NCI-H2081 treated with DMSO at 0.1 percent for 48 hours (cell line): Measurements from ENCODE around the gene PF4V1.
"Not testable (repeated sequence)": the region's sequence is repeated elsewhere in the genome, so short reads cannot be mapped to it uniquely, and the experiment has no call there.

ENCODE experiments used
- DNase-seq: peaks from one replicate; lab custom pipeline; 2025; lab: John Stamatoyannopoulos, UW

Gene PF4V1

DNA sequence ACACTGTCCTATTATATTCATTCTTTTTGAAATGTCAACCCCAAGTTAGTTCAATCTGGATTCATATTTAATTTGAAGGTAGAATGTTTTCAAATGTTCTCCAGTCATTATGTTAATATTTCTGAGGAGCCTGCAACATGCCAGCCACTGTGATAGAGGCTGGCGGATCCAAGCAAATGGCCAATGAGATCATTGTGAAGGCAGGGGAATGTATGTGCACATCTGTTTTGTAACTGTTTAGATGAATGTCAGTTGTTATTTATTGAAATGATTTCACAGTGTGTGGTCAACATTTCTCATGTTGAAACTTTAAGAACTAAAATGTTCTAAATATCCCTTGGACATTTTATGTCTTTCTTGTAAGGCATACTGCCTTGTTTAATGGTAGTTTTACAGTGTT lies 17.7 kb downstream of the PF4V1 start:
- DNase-seq = no peak

DNA sequence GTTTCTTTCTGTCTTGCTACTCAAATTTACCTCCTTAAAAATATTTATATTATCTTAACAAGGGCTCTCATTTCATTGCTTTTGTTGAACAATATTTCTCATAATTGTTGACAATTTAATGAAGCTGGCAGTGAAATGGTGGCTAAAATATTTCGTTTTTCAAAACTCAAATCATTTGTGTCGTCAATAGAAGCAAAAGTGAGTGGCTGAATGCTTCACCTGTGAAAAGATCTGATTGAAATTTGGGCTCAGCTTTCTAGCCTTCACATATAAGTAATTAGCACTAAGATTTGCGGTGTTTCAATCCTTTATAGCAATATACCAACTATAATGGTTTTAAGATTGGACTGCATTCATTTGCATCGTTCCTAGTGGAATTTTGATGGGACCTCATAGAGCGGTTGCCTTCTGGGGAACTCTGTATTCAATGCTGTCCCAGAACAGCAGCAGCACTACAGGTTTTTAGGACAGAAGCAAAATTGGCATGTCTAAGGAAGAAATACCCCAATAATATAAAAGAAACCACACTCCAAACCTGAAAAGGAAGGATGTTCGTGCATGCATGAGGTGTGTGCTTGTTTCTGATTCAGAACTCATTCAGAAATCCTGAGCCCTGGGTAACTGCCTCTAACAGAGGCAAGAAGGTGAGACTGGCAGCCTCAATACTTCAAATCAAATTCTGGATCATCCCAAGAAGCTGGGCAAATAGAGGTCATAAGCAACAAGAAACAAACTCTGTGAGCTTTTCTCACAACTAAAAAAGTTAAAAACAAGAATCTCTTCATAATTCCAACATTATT lies 18.6 kb downstream of the PF4V1 start:
- no peak for DNase-seq

DNA sequence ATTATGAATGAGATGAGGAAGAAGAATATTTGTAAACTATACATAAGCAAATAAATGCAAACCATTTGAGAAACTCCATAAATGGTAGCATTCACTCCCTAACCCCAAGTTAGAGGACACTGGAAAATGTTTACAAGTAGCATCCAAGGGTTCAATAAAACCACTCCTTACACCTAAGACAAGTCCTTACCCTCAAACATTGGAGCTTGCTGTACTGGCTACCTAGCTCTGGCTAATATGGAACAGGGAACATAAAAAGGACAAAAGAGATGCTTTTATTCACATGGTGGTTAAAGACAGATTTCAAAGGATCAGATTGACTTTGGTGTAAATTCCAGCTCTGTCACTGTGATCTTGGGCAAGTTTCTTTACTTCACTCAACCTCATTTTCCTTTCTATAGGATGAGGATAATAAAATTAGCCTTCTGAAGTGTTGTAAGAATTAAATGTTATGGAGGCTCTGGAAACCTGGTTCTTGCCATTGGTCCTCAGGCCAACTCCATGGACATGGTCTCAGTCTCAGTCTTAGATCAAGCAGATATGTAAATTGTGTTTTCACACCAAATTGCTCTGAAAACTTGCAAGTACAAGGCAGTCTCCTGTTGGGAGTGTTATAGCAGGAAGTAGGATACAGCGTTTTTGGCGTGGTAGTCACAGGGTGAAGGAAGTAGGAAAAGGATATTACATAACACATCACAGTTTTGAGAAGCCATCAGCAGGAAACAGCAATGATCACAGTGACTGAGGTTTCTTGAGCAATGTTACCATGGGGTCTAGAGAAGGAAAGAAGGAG lies 19.4 kb downstream of the PF4V1 start:
- DNase-seq = no peak

DNA sequence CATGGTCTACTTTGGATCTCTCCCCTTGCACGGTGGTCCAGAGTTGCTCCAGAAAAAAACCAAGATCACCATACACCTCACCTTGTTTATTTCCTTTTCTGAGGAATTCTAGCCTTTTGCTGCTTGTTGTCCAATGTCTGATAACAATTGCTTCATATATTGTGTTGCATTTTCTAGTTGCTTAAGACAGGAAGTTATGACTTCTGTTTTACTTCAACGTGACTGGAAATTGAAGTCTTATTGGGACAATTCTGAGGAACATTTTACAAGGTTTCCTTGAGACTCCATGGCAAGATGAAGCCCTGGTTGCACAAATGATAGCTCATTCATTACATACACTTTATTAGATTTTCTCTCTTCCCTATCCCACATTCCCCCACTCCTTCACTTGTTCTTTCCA lies 21.3 kb downstream of the PF4V1 start:
- no peak for DNase-seq

DNA sequence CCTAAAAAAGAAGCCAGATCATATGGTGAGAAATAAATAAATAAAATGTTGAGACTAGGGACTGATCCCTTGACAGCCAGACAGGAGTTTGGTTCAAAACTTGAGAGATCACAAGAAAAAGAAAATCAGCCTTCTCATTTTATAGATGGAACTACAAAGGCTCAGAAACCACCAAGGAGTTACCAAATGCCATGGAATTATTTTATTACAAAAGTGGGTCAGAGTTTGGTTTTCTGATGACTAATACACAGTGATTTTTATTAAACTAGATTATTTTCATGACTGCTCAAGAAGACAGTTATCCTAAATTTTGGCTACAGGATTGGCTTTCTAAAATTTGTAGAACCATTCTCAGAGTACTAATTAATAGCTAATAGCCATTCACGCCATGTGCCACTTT lies 22.3 kb downstream of the PF4V1 start:
- no peak for DNase-seq

DNA sequence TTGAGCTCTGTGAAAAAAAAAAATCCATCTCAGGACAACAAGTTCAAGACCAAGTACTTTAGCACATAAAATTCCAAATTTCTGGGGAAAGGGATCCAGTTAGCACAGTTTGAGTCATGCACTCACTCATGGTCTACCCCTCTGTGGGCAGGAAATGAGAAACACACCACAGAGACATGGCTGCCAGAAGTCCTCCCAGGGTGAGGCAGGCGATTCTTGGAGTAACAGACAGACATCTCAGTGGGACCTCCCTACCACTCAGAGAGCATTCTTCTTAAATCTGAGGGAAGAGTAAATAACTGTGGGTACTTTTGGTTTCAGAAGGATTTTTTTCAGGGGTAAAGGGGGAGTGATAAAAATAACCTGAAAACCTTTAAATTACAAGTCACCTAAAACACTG lies 30.2 kb downstream of the PF4V1 start:
- DNase-seq = no peak

DNA sequence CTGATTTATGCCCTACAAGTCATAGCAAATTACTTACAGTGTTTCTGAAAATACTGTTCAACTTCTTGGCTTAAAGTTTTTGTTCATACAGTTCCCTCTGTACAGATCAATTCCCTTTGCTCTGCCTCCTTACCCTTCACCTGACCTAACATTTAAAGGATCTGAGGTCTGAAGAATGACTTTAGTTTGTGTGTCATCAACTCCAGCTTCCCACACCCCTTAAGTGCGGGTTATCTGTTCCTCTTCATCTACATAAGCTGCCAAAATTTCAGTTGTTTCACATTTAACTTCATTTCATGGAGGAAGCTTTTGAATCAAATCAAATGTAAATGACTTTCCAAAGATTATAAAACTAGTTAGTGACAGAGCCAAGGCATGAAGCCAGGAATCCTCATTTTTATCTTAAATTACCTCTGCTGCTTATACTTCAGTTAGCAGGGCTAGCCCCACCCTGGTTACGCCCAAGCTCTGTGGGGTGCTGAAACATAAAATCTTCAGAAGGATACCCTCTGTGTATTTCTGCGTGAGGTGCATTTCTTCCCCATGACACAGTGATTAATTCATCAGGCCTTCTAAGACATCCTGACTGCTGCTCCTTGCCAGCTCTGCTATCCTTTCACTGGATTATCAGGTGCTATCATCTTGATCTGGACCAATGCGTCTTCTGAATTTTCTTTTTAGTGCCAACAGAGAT lies 32.6 kb downstream of the PF4V1 start:
- DNase-seq = no peak

DNA sequence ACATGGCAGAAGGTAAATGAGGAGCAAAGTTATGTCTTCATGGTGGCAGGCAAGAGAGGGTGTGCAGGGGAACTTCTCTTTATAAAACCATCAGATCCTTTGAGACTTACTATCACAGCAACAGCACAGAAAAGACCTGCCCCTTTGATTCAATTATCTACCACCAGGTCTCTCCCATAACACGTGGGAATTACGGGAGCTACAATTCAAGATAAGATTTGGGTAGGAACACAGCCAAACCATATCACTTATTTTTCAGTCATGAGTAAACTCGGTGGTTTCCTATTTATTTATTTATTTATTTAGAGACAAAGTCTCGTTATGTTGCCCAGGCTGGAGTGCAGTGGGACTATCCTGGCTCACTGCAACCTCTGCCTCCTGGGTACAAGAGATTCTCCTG lies 38.2 kb downstream of the PF4V1 start:
- no peak for DNase-seq

DNA sequence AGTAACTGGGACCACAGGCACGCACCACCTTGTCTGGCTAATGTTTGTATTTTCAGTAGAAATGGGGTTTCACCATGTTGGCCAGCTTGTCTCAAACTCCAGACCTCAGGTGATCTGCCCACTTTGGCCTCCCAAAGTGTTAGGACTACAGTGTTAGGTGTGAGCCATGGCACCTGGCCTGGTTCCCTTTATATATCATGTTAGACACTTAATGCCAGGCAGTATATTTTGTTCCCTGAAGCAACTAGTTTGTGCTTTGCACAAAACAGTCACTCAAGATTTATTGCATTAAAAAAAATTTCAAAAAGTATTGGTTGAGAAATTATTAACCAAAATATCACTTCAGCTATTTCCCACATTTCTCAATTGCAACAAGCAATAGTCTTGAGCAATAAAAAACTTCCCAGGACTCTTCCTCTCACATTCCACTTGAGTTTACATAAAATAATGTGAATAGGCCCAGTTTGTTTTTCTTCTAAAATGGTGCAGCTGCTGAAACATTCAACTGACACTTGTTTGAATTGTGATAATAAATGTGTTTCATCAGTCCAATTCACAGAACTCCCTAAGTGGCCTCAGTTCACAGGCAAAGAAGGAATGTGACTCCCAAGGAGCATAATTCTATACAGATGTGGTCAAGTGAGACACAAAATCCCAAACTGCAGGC lies 38.8 kb downstream of the PF4V1 start:
- DNase-seq = no peak

DNA sequence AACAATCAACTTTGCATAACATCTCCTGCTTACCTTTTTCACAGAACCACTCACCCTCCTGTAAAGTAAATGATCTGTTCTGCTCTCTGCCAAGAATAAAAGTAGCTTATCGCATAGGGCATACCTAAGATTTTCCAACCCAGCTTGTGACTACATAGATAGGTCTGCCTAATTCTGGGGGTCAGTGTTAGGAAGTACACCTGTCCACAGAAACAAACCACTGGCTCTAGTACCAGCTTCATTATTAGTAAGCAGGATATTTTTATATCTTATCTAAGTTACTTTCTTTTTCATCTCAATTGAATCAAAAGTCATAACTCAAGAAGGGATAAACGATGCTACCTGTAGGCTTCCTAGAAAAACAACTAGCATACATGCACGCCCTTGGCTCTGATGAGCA lies 39.9 kb downstream of the PF4V1 start:
- no peak for DNase-seq

DNA sequence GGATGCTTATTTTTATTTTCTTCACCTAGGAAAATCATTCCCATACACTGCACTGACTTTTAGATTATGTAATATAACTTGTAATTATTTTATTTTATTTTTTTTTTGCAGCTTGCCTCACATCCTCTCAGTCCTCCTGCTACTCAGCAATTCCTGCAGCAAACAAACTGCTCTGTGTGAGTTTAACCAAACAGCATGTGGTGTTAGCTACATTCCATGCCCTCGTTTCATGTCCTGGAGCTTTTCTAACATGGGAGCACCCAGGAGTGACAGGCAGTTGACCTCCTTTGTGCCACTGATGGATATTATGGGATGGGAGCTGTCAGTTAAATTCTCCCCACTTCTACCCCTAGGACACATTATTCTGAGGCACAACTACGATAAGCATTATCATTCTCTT lies 40.9 kb downstream of the PF4V1 start:
- DNase-seq = no peak

DNA sequence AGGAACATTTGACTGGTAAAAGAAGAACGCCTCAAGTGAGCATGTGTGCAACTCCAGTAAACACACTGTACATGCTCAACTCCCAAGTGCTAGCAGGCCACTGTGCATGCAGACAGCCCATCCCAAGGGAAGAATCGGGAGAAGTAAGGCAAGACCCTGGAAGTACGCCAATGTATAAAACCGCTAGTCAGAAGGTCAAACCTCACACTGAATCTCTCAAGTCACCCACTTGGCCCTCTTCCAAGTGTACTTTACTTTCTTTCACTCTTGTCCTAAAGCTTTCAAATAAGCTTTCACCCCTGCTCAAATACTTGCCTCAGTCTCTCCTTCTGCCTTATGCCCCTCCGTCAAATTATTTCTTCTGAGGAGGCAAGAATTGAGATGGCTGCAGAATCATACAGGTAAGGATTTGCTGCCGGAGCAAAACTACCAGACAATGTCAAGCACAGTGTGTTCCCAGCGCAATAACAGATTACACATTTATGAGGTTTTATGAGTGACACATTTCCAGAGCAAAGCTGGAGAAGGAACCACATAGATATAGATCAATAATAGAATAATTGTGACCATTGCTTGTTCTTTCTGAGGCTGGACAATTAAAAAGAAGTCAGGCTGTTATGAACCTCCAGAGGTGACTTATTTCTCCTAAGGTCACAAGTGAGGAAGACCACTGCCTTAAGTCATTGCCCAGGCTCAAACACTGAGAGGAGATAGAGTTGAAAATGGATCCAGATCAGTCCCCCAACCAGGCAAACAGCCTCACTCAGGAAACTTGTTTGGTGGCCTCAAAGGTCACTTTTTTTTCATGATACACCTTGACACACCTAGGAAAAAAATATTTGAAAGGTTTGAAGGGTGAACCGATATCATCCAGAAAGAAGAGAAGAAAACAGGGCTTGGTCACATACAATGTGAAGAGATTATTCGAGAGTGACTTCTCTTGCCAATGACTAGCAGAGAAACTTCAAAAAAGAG lies 42.4 kb downstream of the PF4V1 start:
- DNase-seq = no peak

DNA sequence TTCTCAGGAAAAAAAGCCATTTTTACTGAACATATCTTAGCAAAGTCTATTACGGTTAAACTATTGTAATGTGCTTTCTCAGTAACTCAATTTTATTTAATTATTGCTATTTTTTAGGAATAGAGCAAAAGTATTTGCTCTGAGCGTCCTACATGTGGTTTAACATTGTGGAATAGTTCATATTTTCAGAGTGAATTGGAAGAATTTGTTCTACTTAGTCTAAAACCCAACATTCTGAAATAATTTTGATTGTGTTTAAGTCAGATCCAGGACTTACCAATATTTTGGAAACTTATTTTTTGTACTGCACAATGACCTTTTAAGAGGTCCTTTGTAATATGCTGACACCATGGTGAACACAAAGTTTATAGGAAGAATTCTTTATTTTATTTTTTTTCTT lies 43.3 kb downstream of the PF4V1 start:
- no peak for DNase-seq

DNA sequence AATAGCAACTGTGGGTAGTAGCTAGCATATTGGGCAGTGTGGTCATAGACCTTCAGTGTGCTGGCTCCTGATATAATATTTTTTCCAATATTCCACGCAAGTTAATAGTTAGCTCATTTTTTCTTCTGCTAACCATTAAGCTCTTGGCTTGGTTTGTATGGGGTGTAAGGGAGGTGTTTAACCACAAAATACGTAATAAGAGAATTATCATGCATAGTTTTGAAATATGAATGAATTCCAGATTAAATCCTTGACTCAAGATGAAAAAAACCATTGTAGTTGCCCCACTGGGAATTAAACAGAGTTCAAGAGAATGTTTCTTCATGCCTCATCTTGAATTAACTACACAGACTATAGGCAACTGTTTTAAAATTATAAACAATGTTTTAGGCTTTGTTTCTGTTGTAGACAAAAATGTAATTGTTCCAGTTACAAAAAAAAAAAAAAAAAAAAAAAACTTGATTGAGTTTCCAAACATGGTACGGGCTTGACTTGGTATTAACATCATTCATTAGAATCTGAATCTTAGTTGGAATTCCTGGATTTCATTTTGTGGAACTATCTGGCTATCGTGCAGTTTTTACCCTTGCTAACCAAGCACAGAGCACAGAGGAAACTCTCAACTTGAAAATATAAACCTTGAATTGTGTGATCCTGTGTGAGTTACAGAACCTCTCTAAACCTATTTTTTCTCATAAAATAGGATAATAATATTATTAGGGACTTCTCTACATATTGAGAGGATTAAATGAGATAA lies 44.5 kb downstream of the PF4V1 start:
- no peak for DNase-seq

DNA sequence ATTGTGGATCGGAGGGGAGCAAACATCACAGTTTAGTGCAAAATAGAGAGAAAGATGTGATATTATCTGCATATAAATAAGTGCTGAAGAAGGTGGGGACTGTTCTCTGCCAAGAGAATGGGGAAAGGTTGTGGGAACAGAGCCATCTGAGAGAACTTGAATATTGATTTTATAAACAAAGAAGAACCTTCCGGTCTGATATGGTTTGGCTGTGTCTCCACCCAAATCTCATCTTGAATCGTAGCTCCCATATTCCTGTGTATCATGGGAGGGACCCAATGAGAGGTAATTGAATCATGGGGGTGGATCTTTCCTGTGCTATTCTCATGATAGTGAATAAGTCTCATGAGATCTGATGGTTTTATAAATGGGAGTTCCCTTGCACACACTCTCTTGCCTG lies 46.2 kb downstream of the PF4V1 start:
- DNase-seq = not testable (repeated sequence)

DNA sequence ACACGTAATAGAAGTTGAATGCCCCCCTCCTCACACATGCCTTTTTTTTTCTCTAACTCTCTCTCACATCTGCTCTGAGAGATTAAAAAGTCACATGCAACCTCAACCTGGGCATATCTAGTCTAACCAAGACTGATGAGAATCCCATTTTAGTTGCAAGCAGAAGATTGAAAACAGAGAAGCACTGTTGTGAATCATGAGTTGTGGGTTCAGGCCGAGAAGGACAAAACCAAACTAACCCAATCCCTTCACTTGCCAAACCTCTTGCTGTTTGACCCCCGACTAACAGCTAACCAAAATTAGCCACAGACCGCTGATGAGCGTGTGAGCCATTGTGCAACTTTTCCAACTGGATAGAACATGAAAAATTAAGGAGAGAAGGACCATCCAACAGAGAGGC lies 47.9 kb downstream of the PF4V1 start:
- no peak for DNase-seq

DNA sequence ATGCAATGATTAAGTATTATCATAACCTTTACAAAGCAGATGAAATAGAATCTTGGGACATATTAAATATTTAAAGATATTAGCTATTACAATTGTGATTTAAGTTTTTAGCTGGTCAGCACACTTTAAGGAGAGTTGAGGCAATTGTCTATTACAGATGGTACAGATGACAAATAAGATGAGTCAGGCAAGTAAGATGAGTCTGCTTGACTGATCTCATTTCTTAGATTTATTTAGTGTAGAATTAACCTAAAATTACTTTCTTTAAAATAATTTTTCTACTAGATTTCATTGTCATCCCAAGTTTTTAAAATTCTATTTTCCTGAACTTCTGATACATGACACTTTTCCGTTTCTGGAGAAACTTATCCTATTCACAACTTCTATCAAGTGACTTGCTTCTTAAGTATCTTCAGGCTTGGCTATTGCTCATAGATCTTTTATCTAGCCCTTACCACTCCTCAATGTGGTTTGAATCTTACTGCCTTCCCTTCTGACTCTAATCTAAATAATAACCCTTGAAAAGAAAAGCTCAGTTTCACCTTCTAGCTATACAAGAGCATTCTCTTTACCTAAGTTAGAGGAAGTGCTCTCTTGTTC lies 49.0 kb downstream of the PF4V1 start:
- no peak for DNase-seq

DNA sequence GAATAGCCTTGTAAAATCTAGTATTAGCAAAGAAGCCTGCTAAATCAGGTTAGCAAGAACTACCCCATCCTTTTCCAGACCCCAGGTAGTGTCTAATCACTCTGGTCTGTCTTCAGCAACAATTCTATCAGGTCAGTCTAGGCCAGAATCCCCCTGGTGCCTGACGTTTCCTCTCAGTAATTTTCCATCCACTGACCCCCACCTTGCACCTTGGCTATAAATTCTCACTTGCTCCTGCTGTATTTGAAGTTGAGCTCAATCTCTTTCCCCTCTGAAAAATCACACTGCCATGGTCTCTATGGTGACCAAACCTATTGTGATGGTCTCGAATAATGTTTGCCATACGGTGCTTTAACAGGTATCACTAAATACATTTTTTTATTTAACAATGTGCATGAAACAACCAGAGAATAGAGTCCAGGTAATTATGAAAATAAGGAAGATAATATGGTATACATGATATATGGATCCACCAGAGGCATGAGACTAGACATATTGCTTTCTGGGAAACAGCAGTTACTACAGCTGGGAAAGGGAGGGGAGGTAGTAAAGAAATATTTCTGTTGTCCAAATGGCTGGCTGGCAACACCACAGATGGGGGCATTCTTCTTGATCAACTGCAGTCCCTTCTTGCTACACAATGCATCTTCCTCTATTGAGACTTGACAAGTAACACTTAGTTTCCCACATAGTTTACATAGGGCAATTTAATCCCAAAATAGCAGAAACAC lies 49.9 kb downstream of the PF4V1 start:
- no peak for DNase-seq
